Measurements from ENCODE around the gene TCF7L2. TPM values are rescaled to one million over a fixed set of nuclear protein-coding genes. Genes with fewer than 3 reads are reported as not detected.

Gene TCF7L2
- total RNA-seq, 2 donors from 2014 or later = 3.2 to 6.1 TPM

DNA sequence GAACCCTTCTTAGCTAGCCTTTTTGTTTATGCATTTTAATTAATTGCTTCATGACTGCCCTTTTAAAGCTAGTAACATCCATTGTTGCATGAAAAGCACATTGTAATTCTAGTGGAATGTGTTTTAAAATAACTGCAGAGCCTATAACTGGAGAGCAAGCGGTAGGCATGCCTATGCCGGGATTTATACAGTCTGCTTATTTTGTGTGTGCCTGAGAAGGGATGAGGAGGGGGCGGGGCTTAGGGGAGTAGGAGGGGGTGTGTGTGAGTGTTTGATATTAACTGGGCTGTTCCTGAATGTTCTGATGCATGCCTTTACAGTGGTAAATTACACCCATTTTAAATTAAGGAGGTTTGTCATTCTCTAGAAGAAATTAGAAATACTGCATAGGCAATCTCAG lies 208.1 kb downstream of the TCF7L2 start:
- Mint-ChIP-seq H3K4me3 (no peak overlapping the region), H3K9me3 (no peaks in the 10 kb centered on the region), H3K36me3 (ENCODE audit: insufficient read depth in 2 of 2) (no peaks in the 10 kb centered on the region), H3K4me1 (ENCODE audit: low read depth) (no peaks in the 10 kb centered on the region), H3K27ac (no peak overlapping the region), H3K27me3 (ENCODE audit: low read depth) (no peaks in the 10 kb centered on the region)
- no peak for DNase-seq
- ATAC-seq (replicated peaks in 1 of 2) = no peak

GRCh38 chr10:113159563-113159962 lies 209.5 kb downstream of the TCF7L2 start:
- no peaks in the 10 kb centered on the region for H3K36me3 Mint-ChIP-seq (ENCODE audit: insufficient read depth in 2 of 2)
- H3K9me3 Mint-ChIP-seq = no peaks in the 10 kb centered on the region
- H3K4me1 Mint-ChIP-seq (ENCODE audit: low read depth) = no peaks in the 10 kb centered on the region
- H3K27me3 Mint-ChIP-seq (ENCODE audit: low read depth) = no peaks in the 10 kb centered on the region
- no peak for DNase-seq
- H3K27ac Mint-ChIP-seq = no peak overlapping the region
- ATAC-seq (replicated peaks in 1 of 2) = no peak
- no peak overlapping the region for H3K4me3 Mint-ChIP-seq

DNA sequence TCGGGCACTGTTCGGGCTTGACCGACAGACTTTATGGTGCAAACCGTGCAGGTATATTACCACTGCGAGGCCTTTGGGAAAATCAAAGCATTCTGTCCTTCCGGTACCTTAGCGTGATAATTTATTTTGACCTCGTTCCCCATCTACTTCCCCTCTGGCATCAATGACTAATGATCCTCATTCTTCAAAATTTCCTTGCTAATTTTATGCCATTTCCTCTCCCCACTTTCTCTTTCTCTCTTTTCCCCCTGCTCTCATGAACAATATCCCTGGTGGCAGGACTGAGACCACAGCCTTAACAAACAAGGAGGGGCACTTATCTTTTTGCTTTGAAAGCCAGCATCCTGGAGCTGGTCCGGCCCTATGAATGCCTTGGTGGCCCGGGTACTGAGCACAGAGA lies 210.6 kb downstream of the TCF7L2 start:
- Mint-ChIP-seq H3K4me3 (no peak overlapping the region), H3K27me3 (ENCODE audit: low read depth) (no peaks in the 10 kb centered on the region), H3K27ac (no peak overlapping the region), H3K4me1 (ENCODE audit: low read depth) (no peaks in the 10 kb centered on the region), H3K36me3 (ENCODE audit: insufficient read depth in 2 of 2) (no peaks in the 10 kb centered on the region), H3K9me3 (no peaks in the 10 kb centered on the region)
- DNase-seq = no peak
- ATAC-seq (replicated peaks in 1 of 2) = no peak

DNA sequence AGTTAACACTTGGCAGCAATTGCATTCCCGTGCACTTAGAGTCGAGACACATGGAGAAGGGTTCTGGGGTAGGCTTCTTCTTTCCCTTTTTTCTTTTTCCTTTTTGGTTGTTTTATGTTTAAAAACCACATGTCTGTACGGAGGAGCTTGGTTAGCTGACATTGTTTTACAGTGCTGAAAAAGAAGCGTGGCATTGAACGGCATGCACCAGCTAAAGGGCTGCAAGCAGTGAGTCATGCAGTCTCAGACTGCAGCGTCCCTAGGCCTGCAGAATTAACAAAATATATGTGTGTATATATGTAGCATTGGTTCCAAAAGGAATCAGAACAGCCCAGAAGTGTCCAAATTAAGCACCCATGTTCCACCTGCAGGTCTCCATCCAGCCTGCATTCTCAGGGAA lies 211.0 kb downstream of the TCF7L2 start:
- ATAC-seq (replicated peaks in 1 of 2) (no peak), DNase-seq (no peak)
- Mint-ChIP-seq H3K27me3 (ENCODE audit: low read depth) (no peaks in the 10 kb centered on the region), H3K4me1 (ENCODE audit: low read depth) (no peaks in the 10 kb centered on the region), H3K36me3 (ENCODE audit: insufficient read depth in 2 of 2) (no peaks in the 10 kb centered on the region), H3K27ac (no peak overlapping the region), H3K9me3 (no peaks in the 10 kb centered on the region), H3K4me3 (no peak overlapping the region)

DNA sequence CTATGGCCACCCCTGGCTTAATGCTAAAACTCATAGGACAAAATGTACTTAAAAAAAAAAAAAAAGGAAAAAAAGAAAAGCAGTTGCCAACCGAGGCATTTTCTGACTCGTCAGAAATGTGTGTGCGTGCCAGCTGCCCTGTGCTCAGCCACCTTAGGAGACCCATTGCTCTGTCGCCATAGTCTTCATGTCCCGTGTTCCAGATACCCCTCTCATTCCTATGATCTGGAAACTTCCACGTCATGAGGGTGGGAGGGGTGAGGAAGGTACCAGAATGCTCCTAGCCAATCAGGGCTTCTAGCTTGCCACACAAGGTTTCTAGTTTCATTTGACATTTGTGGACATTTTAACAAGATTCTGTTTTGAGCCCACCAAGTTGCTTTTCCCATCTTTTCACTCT lies 212.9 kb downstream of the TCF7L2 start:
- no peaks in the 10 kb centered on the region for H3K9me3 Mint-ChIP-seq
- ATAC-seq (replicated peaks in 1 of 2) = no peak

DNA sequence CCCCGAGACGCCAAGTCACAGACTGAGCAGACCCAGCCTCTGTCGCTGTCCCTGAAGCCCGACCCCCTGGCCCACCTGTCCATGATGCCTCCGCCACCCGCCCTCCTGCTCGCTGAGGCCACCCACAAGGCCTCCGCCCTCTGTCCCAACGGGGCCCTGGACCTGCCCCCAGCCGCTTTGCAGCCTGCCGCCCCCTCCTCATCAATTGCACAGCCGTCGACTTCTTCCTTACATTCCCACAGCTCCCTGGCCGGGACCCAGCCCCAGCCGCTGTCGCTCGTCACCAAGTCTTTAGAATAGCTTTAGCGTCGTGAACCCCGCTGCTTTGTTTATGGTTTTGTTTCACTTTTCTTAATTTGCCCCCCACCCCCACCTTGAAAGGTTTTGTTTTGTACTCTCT lies 215.6 kb downstream of the TCF7L2 start:
- H3K4me3 Mint-ChIP-seq = no peak overlapping the region
- DNase-seq = no peak
- H3K9me3 Mint-ChIP-seq = no peaks in the 10 kb centered on the region
- no peak overlapping the region for H3K27ac Mint-ChIP-seq
- no peaks in the 10 kb centered on the region for H3K36me3 Mint-ChIP-seq (ENCODE audit: insufficient read depth in 2 of 2)
- peaks cover 11% of the 10 kb centered on the region for H3K4me1 Mint-ChIP-seq (ENCODE audit: low read depth)
- H3K27me3 Mint-ChIP-seq (ENCODE audit: low read depth) = peaks cover 10% of the 10 kb centered on the region
- no peak for ATAC-seq (replicated peaks in 1 of 2)

More for the DNA sequence above, 212.9 kb downstream of the TCF7L2 start:
- Mint-ChIP-seq H3K4me3 (no peak overlapping the region), H3K27ac (no peak overlapping the region), H3K27me3 (ENCODE audit: low read depth) (no peaks in the 10 kb centered on the region), H3K36me3 (ENCODE audit: insufficient read depth in 2 of 2) (no peaks in the 10 kb centered on the region), H3K4me1 (ENCODE audit: low read depth) (no peaks in the 10 kb centered on the region)
- DNase-seq = no peak

- H3K4me1 Mint-ChIP-seq (ENCODE audit: low read depth) = peaks cover 12% of the 10 kb centered on the region
- H3K27me3 Mint-ChIP-seq (ENCODE audit: low read depth) = peaks cover 15% of the 10 kb centered on the region
- no peaks in the 10 kb centered on the region for H3K9me3 Mint-ChIP-seq
Observed at GRCh38 chr10:113167702-113168101, 217.7 kb downstream of the TCF7L2 start.

GRCh38 chr10:113168584-113168983 lies 218.5 kb downstream of the TCF7L2 start:
- Mint-ChIP-seq H3K9me3 (no peaks in the 10 kb centered on the region), H3K4me3 (no peak overlapping the region), H3K27me3 (ENCODE audit: low read depth) (peaks cover 15% of the 10 kb centered on the region), H3K36me3 (ENCODE audit: insufficient read depth in 2 of 2) (no peaks in the 10 kb centered on the region), H3K4me1 (ENCODE audit: low read depth) (peaks cover 12% of the 10 kb centered on the region), H3K27ac (no peak overlapping the region)
- ATAC-seq (replicated peaks in 1 of 2) = no peak
- no peak for DNase-seq

More at GRCh38 chr10:113167702-113168101, 217.7 kb downstream of the TCF7L2 start:
- Mint-ChIP-seq H3K36me3 (ENCODE audit: insufficient read depth in 2 of 2) (no peaks in the 10 kb centered on the region), H3K4me3 (no peak overlapping the region), H3K27ac (no peak overlapping the region)
- DNase-seq (no peak), ATAC-seq (replicated peaks in 1 of 2) (no peak)

DNA sequence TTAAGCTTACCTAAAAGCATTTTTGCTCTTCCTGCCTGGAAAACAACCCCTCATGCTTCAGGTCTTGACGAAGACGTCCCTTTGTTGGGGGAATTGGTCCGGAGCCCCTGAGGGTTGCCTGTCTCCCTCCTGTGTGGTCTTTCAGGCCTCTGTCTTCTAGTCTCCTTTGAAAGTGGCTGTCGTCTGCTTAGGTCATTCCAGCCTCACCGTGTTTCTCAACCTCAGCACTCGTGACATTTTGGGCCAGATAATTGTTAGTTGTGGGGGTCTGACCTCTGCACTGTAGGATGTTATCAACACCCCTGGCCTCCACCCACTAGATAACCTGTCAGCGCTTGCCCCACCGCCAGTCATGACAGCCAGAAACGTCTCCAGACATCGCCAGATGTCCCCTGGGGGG lies 219.1 kb downstream of the TCF7L2 start:
- Mint-ChIP-seq H3K9me3 (no peaks in the 10 kb centered on the region), H3K27me3 (ENCODE audit: low read depth) (peaks cover 15% of the 10 kb centered on the region), H3K27ac (no peak overlapping the region), H3K4me3 (no peak overlapping the region), H3K36me3 (ENCODE audit: insufficient read depth in 2 of 2) (no peaks in the 10 kb centered on the region), H3K4me1 (ENCODE audit: low read depth) (peaks cover 12% of the 10 kb centered on the region)
- no peak for DNase-seq
- no peak for ATAC-seq (replicated peaks in 1 of 2)

DNA sequence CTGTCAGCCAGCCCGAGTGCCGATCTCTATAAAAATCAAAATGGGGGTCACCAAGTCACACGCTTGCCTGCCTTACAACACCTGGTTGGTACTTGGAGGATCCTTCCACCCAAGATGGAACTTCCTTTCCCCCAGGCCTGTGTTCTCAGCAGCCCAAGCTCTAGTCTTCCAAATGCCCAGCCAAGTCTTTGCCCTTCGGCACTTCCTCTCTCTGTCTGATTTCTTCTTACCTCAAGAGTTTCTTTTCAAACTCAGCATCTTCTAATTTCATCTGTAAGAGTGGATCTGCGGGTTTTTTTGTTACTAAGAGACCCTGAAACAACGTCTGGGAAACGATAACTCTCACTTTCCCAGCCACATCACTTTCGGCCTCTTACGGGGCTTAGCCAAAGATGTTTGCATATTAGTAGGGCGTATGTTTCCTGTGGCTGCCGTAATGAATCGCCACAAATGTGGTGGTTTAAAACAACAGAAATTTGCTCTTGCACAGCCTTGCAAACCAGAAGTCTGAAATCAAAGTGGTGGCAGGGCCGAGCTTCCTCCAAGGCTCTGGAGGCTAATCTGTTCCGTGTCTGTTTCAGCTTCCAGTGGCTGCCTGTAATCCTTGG lies 219.9 kb downstream of the TCF7L2 start:
- peaks cover 12% of the 10 kb centered on the region for H3K4me1 Mint-ChIP-seq (ENCODE audit: low read depth)
- peaks cover 15% of the 10 kb centered on the region for H3K27me3 Mint-ChIP-seq (ENCODE audit: low read depth)
- peak; percentile 27 to 31 for DNase-seq
- H3K27ac Mint-ChIP-seq = no peak overlapping the region
- peak; percentile 76 to 81 for ATAC-seq (replicated peaks in 1 of 2)
- H3K36me3 Mint-ChIP-seq (ENCODE audit: insufficient read depth in 2 of 2) = no peaks in the 10 kb centered on the region
- H3K4me3 Mint-ChIP-seq = no peak overlapping the region
- H3K9me3 Mint-ChIP-seq = no peaks in the 10 kb centered on the region

- Mint-ChIP-seq H3K27me3 (ENCODE audit: low read depth) (peaks cover 15% of the 10 kb centered on the region), H3K4me3 (no peak overlapping the region)
Observed at GRCh38 chr10:113171662-113172061, 221.6 kb downstream of the TCF7L2 start.

DNA sequence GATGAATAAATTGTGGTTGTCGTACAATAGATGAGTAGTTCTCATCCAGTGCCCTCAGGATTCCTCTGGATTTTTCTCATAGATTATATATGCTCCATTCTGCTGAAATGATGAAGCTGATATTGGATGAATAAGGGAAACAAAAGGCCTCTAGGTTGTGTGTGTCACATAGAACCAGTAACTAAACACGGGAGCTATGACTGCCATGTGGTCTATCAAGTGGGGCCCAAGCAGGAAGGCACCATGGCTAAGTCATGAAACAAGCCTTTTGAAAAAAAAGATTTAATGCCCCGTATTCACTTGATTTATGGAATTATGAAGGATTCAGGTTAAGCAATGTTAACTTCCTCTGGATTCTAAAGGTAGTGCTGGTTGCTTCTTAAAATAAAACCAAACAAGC lies 225.1 kb downstream of the TCF7L2 start:
- Mint-ChIP-seq H3K9me3 (no peaks in the 10 kb centered on the region), H3K27me3 (ENCODE audit: low read depth) (peaks cover 7% of the 10 kb centered on the region), H3K27ac (no peak overlapping the region), H3K4me1 (ENCODE audit: low read depth) (peaks cover 5% of the 10 kb centered on the region), H3K4me3 (no peak overlapping the region), H3K36me3 (ENCODE audit: insufficient read depth in 2 of 2) (no peaks in the 10 kb centered on the region)
- ATAC-seq (replicated peaks in 1 of 2) (no peak), DNase-seq (no peak)

More at GRCh38 chr10:113171662-113172061, 221.6 kb downstream of the TCF7L2 start:
- H3K9me3 Mint-ChIP-seq = no peaks in the 10 kb centered on the region
- no peak for DNase-seq
- H3K4me1 Mint-ChIP-seq (ENCODE audit: low read depth) = peaks cover 12% of the 10 kb centered on the region
- no peak overlapping the region for H3K27ac Mint-ChIP-seq
- no peak for ATAC-seq (replicated peaks in 1 of 2)
- H3K36me3 Mint-ChIP-seq (ENCODE audit: insufficient read depth in 2 of 2) = no peaks in the 10 kb centered on the region

GRCh38 chr10:113175756-113176651 lies 226.0 kb downstream of the TCF7L2 start:
- ATAC-seq (replicated peaks in 1 of 2) (no peak), DNase-seq (no peak)
- Mint-ChIP-seq H3K4me1 (ENCODE audit: low read depth) (no peaks in the 10 kb centered on the region), H3K9me3 (no peaks in the 10 kb centered on the region), H3K27me3 (ENCODE audit: low read depth) (peaks cover 2% of the 10 kb centered on the region), H3K4me3 (no peak overlapping the region), H3K36me3 (ENCODE audit: insufficient read depth in 2 of 2) (no peaks in the 10 kb centered on the region), H3K27ac (no peak overlapping the region)
